ENCODE results near the gene TTC19. TPM values are rescaled to one million over a fixed set of nuclear protein-coding genes. Genes with fewer than 3 reads are reported as not detected.
A peak's percentile ranks its signal among the peaks of the same experiment; 100 is the strongest.

TTC19 gene
- total RNA-seq, 6 experiments from 2014 or later, result 10.4 to 15.4 (median 12.4) TPM

GRCh38 chr17:15954222-15954621 lies 45.4 kb upstream of the TTC19 start:
- Mint-ChIP-seq H3K27me3 (ENCODE audit: insufficient read depth) (peaks cover 10% of the 10 kb centered on the region), H3K4me1 (ENCODE audit: low read depth) (peaks cover 52% of the 10 kb centered on the region), H3K36me3 (ENCODE audit: low read depth) (peaks cover 16% of the 10 kb centered on the region), H3K4me3 (no peak overlapping the region), H3K27ac (peak overlapping the region; percentile 45; the same call in 1 of the 2 replicates), H3K9me3 (no peaks in the 10 kb centered on the region)
- TF ChIP-seq, protein P1, sequence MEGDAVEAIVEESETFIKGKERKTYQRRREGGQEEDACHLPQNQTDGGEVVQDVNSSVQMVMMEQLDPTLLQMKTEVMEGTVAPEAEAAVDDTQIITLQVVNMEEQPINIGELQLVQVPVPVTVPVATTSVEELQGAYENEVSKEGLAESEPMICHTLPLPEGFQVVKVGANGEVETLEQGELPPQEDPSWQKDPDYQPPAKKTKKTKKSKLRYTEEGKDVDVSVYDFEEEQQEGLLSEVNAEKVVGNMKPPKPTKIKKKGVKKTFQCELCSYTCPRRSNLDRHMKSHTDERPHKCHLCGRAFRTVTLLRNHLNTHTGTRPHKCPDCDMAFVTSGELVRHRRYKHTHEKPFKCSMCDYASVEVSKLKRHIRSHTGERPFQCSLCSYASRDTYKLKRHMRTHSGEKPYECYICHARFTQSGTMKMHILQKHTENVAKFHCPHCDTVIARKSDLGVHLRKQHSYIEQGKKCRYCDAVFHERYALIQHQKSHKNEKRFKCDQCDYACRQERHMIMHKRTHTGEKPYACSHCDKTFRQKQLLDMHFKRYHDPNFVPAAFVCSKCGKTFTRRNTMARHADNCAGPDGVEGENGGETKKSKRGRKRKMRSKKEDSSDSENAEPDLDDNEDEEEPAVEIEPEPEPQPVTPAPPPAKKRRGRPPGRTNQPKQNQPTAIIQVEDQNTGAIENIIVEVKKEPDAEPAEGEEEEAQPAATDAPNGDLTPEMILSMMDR (IDR thresholded peaks at IDR 0.05), result no peak
- peak; percentile 89 for DNase-seq

GRCh38 chr17:15955793-15956541 lies 43.7 kb upstream of the TTC19 start:
- DNase-seq, result no peak
- Mint-ChIP-seq H3K36me3 (ENCODE audit: low read depth) (peaks cover 16% of the 10 kb centered on the region), H3K27ac (0 out of 2 replicates have a peak overlapping the region, but pooled peaks have one; percentile 31), H3K4me3 (peak overlapping the region; percentile 4; the same call in 1 of the 2 replicates), H3K9me3 (no peaks in the 10 kb centered on the region), H3K27me3 (ENCODE audit: insufficient read depth) (peaks cover 10% of the 10 kb centered on the region), H3K4me1 (ENCODE audit: low read depth) (peaks cover 60% of the 10 kb centered on the region)
- TF ChIP-seq, protein P1 (IDR thresholded peaks at IDR 0.05), result no peak

DNA sequence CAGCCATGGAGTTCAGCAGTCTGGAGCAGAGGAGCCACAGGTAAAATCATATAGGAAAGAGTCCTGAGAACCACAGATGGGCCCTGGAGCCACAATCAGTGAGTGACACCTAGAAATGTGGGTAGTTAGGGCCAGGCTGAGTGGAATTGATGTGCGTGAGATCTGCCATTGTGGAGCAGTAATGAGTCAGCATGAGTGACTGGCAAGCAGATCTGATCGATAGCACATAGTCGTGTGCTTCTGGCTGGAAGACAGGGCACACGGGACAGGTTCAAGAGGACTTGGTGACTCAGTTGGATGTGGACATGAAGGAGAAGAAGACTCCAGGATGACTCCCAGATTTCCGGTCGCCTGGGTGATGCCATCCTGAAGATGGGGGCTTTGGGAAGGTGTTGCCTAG lies 42.4 kb upstream of the TTC19 start:
- no peak for DNase-seq
- Mint-ChIP-seq H3K27me3 (ENCODE audit: insufficient read depth) (peaks cover 6% of the 10 kb centered on the region), H3K9me3 (no peaks in the 10 kb centered on the region), H3K4me1 (ENCODE audit: low read depth) (peaks cover 60% of the 10 kb centered on the region), H3K4me3 (no peak overlapping the region), H3K36me3 (ENCODE audit: low read depth) (peaks cover 16% of the 10 kb centered on the region), H3K27ac (no peak overlapping the region)
- TF ChIP-seq, protein P1 (IDR thresholded peaks at IDR 0.05), result no peak

- peaks cover 16% of the 10 kb centered on the region for H3K36me3 Mint-ChIP-seq (ENCODE audit: low read depth)
- no peak for DNase-seq
- TF ChIP-seq, protein P1 (IDR thresholded peaks at IDR 0.05), result no peak
- no peak overlapping the region for H3K4me3 Mint-ChIP-seq
- H3K27ac Mint-ChIP-seq, result peak overlapping the region; percentile 77; the same call in 1 of the 2 replicates
- peaks cover 5% of the 10 kb centered on the region for H3K27me3 Mint-ChIP-seq (ENCODE audit: insufficient read depth)
- H3K9me3 Mint-ChIP-seq, result no peaks in the 10 kb centered on the region
- H3K4me1 Mint-ChIP-seq (ENCODE audit: low read depth), result peaks cover 60% of the 10 kb centered on the region
These were observed 41.9 kb upstream of the TTC19 start for GRCh38 chr17:15957608-15958307.

GRCh38 chr17:15958484-15958854 lies 41.2 kb upstream of the TTC19 start:
- no peak for DNase-seq
- Mint-ChIP-seq H3K27ac (peak overlapping the region; percentile 77), H3K4me3 (peak overlapping the region; percentile 25), H3K9me3 (no peaks in the 10 kb centered on the region), H3K36me3 (ENCODE audit: low read depth) (peaks cover 16% of the 10 kb centered on the region), H3K4me1 (ENCODE audit: low read depth) (peaks cover 59% of the 10 kb centered on the region), H3K27me3 (ENCODE audit: insufficient read depth) (peaks cover 5% of the 10 kb centered on the region; the same call in 1 of the 2 replicates)
- TF ChIP-seq, protein P1 (IDR thresholded peaks at IDR 0.05), result no peak
